ENCODE results near the gene WNT6. TPM values are rescaled to one million over a fixed set of nuclear protein-coding genes. Genes with fewer than 3 reads are reported as not detected.
A peak's percentile ranks its signal among the peaks of the same experiment; 100 is the strongest.

Gene WNT6
- total and polyA plus RNA-seq, 2 of the 8 experiments (the other 6 are each of a cell fraction or from before 2014, with no cell fraction given): not detected

DNA sequence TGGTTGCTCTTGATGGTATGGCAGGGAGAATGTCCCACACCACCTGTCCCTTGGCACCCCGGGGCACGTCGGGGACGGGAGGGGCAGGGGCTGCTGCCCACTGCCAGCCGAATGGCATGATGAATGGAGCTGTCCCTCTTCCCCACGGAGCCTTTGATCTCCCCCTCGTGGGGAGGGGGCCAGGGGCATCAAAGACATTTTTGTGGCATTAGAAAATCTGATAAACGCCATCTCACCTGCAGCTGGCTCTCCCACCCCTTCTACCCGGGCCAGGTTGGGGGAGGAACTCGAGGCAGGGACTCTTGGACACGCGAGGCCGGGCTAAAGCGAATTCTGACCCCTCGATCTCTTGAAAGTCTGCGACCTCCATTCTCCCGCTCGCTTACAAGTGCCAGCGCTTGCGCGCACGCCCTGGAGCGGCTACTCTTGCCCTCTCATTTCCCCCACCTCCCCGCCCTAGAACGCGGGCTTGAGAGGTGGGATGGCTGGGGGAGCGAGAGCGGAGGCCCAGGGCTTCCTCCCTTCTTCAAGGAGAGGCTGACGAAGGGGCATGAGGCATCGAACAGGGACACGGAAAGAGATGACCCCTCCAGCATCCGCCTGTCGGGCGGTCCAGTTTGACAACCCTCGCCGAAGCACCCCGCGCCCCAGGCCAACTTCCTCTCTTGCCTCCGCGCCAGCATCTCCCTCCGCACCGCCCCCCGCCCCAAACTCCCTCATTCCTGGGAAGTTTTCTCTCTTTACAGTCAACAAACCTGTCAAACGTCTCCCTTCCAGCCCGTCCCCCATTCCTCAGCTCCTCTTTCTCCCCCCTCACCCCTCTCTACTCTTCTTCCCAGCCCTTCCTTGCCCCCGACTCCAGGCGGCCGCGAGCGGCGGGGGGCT is 692 bp upstream of the WNT6 start:
- peak in 1 of 2 experiments; percentile 74 for DNase-seq (ENCODE audit: low read depth in 1 of 2, low spot score in 2 of 2)
- no peak overlapping the region for H3K18ac ChIP-seq (ENCODE audit: extremely low read depth, low read length)
- H3K4me3 ChIP-seq (ENCODE audit: extremely low read depth in 1 of 4, insufficient read depth in 2 of 4, low read depth in 3 of 4, low read length in 4 of 4): peak overlapping the region; percentile 21 to 56 (median 25); a peak in 7 of 8 replicates
- no peak overlapping the region for H2BK20ac ChIP-seq (ENCODE audit: low read length)
- H3K23me2 ChIP-seq (ENCODE audit: low read depth, low read length): peaks cover 5% of the 10 kb centered on the region; the same call in 1 of the 2 replicates
- no peak overlapping the region for H4K91ac ChIP-seq (replicated peaks; ENCODE audit: insufficient read length, low read length)
- H2BK15ac ChIP-seq (ENCODE audit: low read length): no peak overlapping the region
- no peak overlapping the region for H2AFZ ChIP-seq (ENCODE audit: low read length)
- no peak overlapping the region for H3K27ac ChIP-seq (ENCODE audit: low read depth, low read length)
- FAIRE-seq: no peak
- no peak for TF ChIP-seq GABPA (IDR thresholded peaks at IDR 0.05; ENCODE audit: borderline replicate concordance, insufficient read depth, low read length)
- TF ChIP-seq, protein P1, sequence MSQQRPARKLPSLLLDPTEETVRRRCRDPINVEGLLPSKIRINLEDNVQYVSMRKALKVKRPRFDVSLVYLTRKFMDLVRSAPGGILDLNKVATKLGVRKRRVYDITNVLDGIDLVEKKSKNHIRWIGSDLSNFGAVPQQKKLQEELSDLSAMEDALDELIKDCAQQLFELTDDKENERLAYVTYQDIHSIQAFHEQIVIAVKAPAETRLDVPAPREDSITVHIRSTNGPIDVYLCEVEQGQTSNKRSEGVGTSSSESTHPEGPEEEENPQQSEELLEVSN (IDR thresholded peaks at IDR 0.05): no peak
- TF ChIP-seq ASH2L (IDR thresholded peaks at IDR 0.05; ENCODE audit: low read length): peak; percentile 43
- peak; percentile 91 for TF ChIP-seq SUZ12 (IDR thresholded peaks at IDR 0.05; ENCODE audit: low read length)
- no peak for TF ChIP-seq SIX5 (IDR thresholded peaks at IDR 0.05; ENCODE audit: low read depth, low read length)
- TF ChIP-seq RNF2 (IDR thresholded peaks at IDR 0.05; ENCODE audit: borderline replicate concordance, low read depth, low read length, missing control alignments, poor library complexity, severe bottlenecking): peak; percentile 72
- peak; percentile 95 for TF ChIP-seq EZH2 (IDR thresholded peaks at IDR 0.05; ENCODE audit: low read depth, low read length, severe bottlenecking)
- TF ChIP-seq HDAC6 (IDR thresholded peaks at IDR 0.05; ENCODE audit: low read depth, low read length): no peak
- peaks cover 0 to 2% (median 0%) of the 10 kb centered on the region in 4 experiments; a peak in 1 of 8 replicates for H3K36me3 ChIP-seq (ENCODE audit: control insufficient read depth in 2 of 4, insufficient read depth in 4 of 4, low read length in 3 of 4)
- no peak overlapping the region for H3K23ac ChIP-seq (ENCODE audit: insufficient read length)
- ChIA-PET POLR2A (ENCODE audit: partially characterized antibody) (interaction anchor here (0.6 to 1.3 kb wide), 3 partner anchors 9 to 37 kb away, joined by 3 read pairs; no protein-coding TSS in a partner anchor), CTCF (ENCODE audit: partially characterized antibody) (interaction anchor here (0.6 to 3.3 kb wide), 16 partner anchors 9 to 144 kb away, joined by 3 to 27 read pairs (median 6); partner anchors contain the start of gene WNT10A)
- no peak overlapping the region for H3K4ac ChIP-seq (replicated peaks; ENCODE audit: insufficient read length, low read depth, low read length)
- H3K9ac ChIP-seq (replicated peaks in 1 of 4; ENCODE audit: extremely low read depth in 1 of 4, low read depth in 3 of 4, low read length in 3 of 4): no peak overlapping the region
- 6% methylated on average over 32 of the region's 51 CpGs; no CpG with 5 or more reads in 1 of the 2 experiments for WGBS, 2 experiments (ENCODE audit: extremely low coverage in 1 of 2, insufficient coverage in 1 of 2, insufficient read length in 1 of 2, insufficient replicate concordance in 2 of 2, low coverage in 1 of 2, low lambda C conversion rate in 2 of 2, missing lambda C conversion rate in 1 of 2)
- H3K27me3 ChIP-seq (replicated peaks in 1 of 4; ENCODE audit: control insufficient read depth in 3 of 4, extremely low read depth in 1 of 4, insufficient read depth in 3 of 4, low read length in 3 of 4): peaks cover 83 to 98% (median 97%) of the 10 kb centered on the region in 4 experiments
- no peak overlapping the region for H2AK5ac ChIP-seq (ENCODE audit: low read depth, low read length)
- H2BK120ac ChIP-seq (replicated peaks; ENCODE audit: low read depth, low read length): no peak overlapping the region
- H3K9me3 ChIP-seq (ENCODE audit: insufficient read depth in 2 of 2, low read depth in 1 of 2, low read length in 1 of 2): no peaks in the 10 kb centered on the region
- 0 out of 2 replicates have a peak overlapping the region, but pooled peaks have one; percentile 68 for H2BK12ac ChIP-seq (ENCODE audit: low read depth, low read length)
- peak overlapping the region; percentile 63 to 72 for H3K4me2 ChIP-seq (ENCODE audit: insufficient read depth in 1 of 2, low read depth in 2 of 2, low read length in 2 of 2)
- no peaks in the 10 kb centered on the region for H3K79me1 ChIP-seq (ENCODE audit: low read depth, low read length)
- H3K79me2 ChIP-seq (ENCODE audit: control insufficient read depth in 1 of 2, insufficient read depth in 2 of 2, low read length in 2 of 2): no peaks in the 10 kb centered on the region
- H3K56ac ChIP-seq (replicated peaks; ENCODE audit: insufficient read length, low read depth, low read length): no peak overlapping the region
- no peak overlapping the region for H3K14ac ChIP-seq (ENCODE audit: insufficient read length)
- H4K8ac ChIP-seq (ENCODE audit: extremely low read depth, insufficient read depth, low read length): no peak overlapping the region
- peaks cover 13 to 44% (median 25%) of the 10 kb centered on the region in 4 experiments for H3K4me1 ChIP-seq (replicated peaks in 1 of 4; ENCODE audit: control insufficient read depth in 3 of 4, insufficient read depth in 4 of 4, low read length in 3 of 4)
- H4K5ac ChIP-seq (ENCODE audit: insufficient read length, low read depth, low read length): no peak overlapping the region
- peaks cover 11 to 17% of the 10 kb centered on the region in 2 experiments for H4K20me1 ChIP-seq (replicated peaks in 1 of 2; ENCODE audit: control insufficient read depth in 1 of 2, insufficient read depth in 2 of 2, low read length in 2 of 2)
- H2BK5ac ChIP-seq (ENCODE audit: low read depth, low read length): no peak overlapping the region
